Naive thymus-derived CD4-positive, alpha-beta T cell (primary cell): Measurements from ENCODE around the gene MEA1. TPM values are rescaled to one million over a fixed set of nuclear protein-coding genes. Genes with fewer than 3 reads are reported as not detected.
A peak's percentile ranks its signal among the peaks of the same experiment; 100 is the strongest.
"Not testable (repeated sequence)": the region's sequence is repeated elsewhere in the genome, so short reads cannot be mapped to it uniquely, and the experiment has no call there.

Experiments
- ATAC-seq: fragments of 150-1000 bp; cut with Tn5 transposase; 2 replicates; pipeline ENCODE4 v1.10.0; 2021; ENCODE audit warnings: mild to moderate bottlenecking, moderate library complexity
- CTCF ChIA-PET: fragments of 350-600 bp; sonication (Branson Sonifier 250); formaldehyde crosslinking; loops from one replicate; lab custom pipeline; 2021; ENCODE audit warnings: antibody characterized with exemption; lab: Charles Lee
- POLR2A ChIA-PET: fragments of 350-600 bp; sonication (Branson Sonifier 250); formaldehyde crosslinking; loops from one replicate; lab custom pipeline; 2021; ENCODE audit warnings: antibody characterized with exemption, inconsistent platforms; lab: Charles Lee
- DNase-seq, 9 donors: peaks; one replicate each; pipeline versions ENCODE4 v3.0.0 to v3.0.0-alpha.2; 2020 to 2022; ENCODE audit warnings: mixed read lengths in 1 of 9
- H3K27ac ChIP-seq: one replicate; pipeline ENCODE4 v1.7.0; 2013; ENCODE audit warnings: mild to moderate bottlenecking, low read depth, low read length, moderate library complexity
- H3K27me3 ChIP-seq, 2 donors: one replicate each; pipeline ENCODE4 v1.7.0; 2013; ENCODE audit warnings: low read length in 2 of 2, mild to moderate bottlenecking in 2 of 2, moderate library complexity in 2 of 2; ENCODE audit not compliant: control insufficient read depth in 2 of 2, insufficient read depth in 2 of 2
- H3K36me3 ChIP-seq, 3 experiments: 1 replicate in 2 of 3; 2 replicates in 1 of 3; pipeline ENCODE4 v1.7.0; 2013; ENCODE audit warnings: low read length in 3 of 3, mild to moderate bottlenecking in 3 of 3, moderate library complexity in 1 of 3; ENCODE audit not compliant: insufficient read depth in 3 of 3, control insufficient read depth in 2 of 3
- H3K4me1 ChIP-seq, 2 donors: one replicate each; pipeline ENCODE4 v1.7.0; 2013; ENCODE audit warnings: low read length in 2 of 2, mild to moderate bottlenecking in 2 of 2, moderate library complexity in 1 of 2; ENCODE audit not compliant: control insufficient read depth in 2 of 2, insufficient read depth in 2 of 2
- H3K4me3 ChIP-seq: 2 replicates; pipeline ENCODE4 v1.7.0; 2013; ENCODE audit warnings: mild to moderate bottlenecking, low read length
- H3K9me3 ChIP-seq, 3 experiments: 1 replicate in 2 of 3; 2 replicates in 1 of 3; pipeline ENCODE4 v1.7.0; 2013; ENCODE audit warnings: low read length in 3 of 3; ENCODE audit not compliant: control insufficient read depth in 2 of 3
- H3K27ac Mint-ChIP-seq, 9 donors: one replicate each; pipeline ENCODE4 v1.8.0; 2020 to 2022; ENCODE audit warnings: mixed read lengths in 9 of 9, mild to moderate bottlenecking in 8 of 9, moderate library complexity in 5 of 9, inconsistent platforms in 2 of 9
- H3K27me3 Mint-ChIP-seq, 5 donors: one replicate each; pipeline ENCODE4 v1.8.0; 2021 to 2022; ENCODE audit warnings: mixed read lengths in 5 of 5, mild to moderate bottlenecking in 1 of 5
- H3K36me3 Mint-ChIP-seq, 5 donors: one replicate each; pipeline ENCODE4 v1.8.0; 2020 to 2022; ENCODE audit warnings: mixed read lengths in 5 of 5, mild to moderate bottlenecking in 3 of 5, inconsistent platforms in 1 of 5
- H3K4me1 Mint-ChIP-seq, 7 donors: one replicate each; pipeline ENCODE4 v1.8.0; 2020 to 2022; ENCODE audit warnings: mixed read lengths in 7 of 7, mild to moderate bottlenecking in 3 of 7, inconsistent platforms in 1 of 7
- H3K4me3 Mint-ChIP-seq, 10 donors: one replicate each; pipeline ENCODE4 v1.8.0; 2020 to 2022; ENCODE audit warnings: mild to moderate bottlenecking in 10 of 10, mixed read lengths in 10 of 10, moderate library complexity in 6 of 10, inconsistent platforms in 2 of 10
- H3K9me3 Mint-ChIP-seq, 11 donors: one replicate each; pipeline ENCODE4 v1.8.0; 2020 to 2022; ENCODE audit warnings: mixed read lengths in 11 of 11, mild to moderate bottlenecking in 4 of 11, inconsistent platforms in 1 of 11, moderate library complexity in 1 of 11
- intact Hi-C, 2 donors: fragments of 100-400 bp; cut with micrococcal nuclease; formaldehyde crosslinking; loops; one replicate each; pipeline ENCODE4 v1.15.1; 2023
- polyA plus RNA-seq, 2 donors: library from polyadenylated mRNA; unstranded; fragments of 300-500 nt; fragmentation: Illumina TruSeq; gene quantifications; one replicate each; pipeline ENCODE4 v1.2.3, GENCODE V29; 2021
- total RNA-seq, 6 experiments: library from RNA in 5 of 6; stranded (reverse) in 5 of 6; gene quantifications; 1 replicate in 5 of 6; 2 replicates in 1 of 6; pipeline ENCODE4 v1.2.3 and lab custom pipeline; 2021 to 2026

MEA1 gene
- total and polyA plus RNA-seq, 7 experiments from 2014 or later, result 20.3 to 72.3 (median 35.0) TPM

- no peak overlapping the region for H3K4me3 Mint-ChIP-seq
- H3K27ac Mint-ChIP-seq, result no peak overlapping the region
- CTCF ChIA-PET, result no interaction called here
- no peak for ATAC-seq
- intact Hi-C loops, result no loop called here
- H3K27me3 Mint-ChIP-seq, result no peaks in the 10 kb centered on the region
- no peak for DNase-seq
- H3K9me3 Mint-ChIP-seq, result no peaks in the 10 kb centered on the region
- Histone ChIP-seq H3K4me1 (no peaks in the 10 kb centered on the region), H3K36me3 (peaks cover 0 to 72% (median 0%) of the 10 kb centered on the region in 3 experiments), H3K9me3 (no peaks in the 10 kb centered on the region), H3K4me3 (no peak overlapping the region), H3K27ac (no peak overlapping the region), H3K27me3 (no peaks in the 10 kb centered on the region)
- POLR2A ChIA-PET, result interaction anchor here (0.6 kb wide), 2 partner anchors 22 to 497 kb away, joined by 3 read pairs; partner anchors contain the start of gene RRP36
- H3K36me3 Mint-ChIP-seq, result peaks cover 0 to 34% (median 4%) of the 10 kb centered on the region in 5 donors
- no peaks in the 10 kb centered on the region for H3K4me1 Mint-ChIP-seq
Measured at GRCh38 chr6:43043310-43043709, 29.6 kb upstream of the MEA1 start.

GRCh38 chr6:43041475-43041874 lies 27.7 kb upstream of the MEA1 start:
- intact Hi-C loops, H3K27me3 Mint-ChIP-seq, H3K4me1 ChIP-seq, DNase-seq, H3K4me1 Mint-ChIP-seq, H3K4me3 Mint-ChIP-seq, H3K9me3 Mint-ChIP-seq, H3K4me3 ChIP-seq, ATAC-seq, H3K9me3 ChIP-seq, H3K27ac ChIP-seq, H3K27me3 ChIP-seq: not testable (repeated sequence)
- CTCF ChIA-PET, result interaction anchor here (0.7 kb wide), 1 partner anchor 339 kb away, joined by 3 read pairs; no protein-coding TSS in a partner anchor
- peak overlapping the region in 2 of 9 donors; percentile 25 to 40 for H3K27ac Mint-ChIP-seq
- peaks cover 0 to 40% (median 4%) of the 10 kb centered on the region in 5 donors for H3K36me3 Mint-ChIP-seq
- peaks cover 0 to 77% (median 0%) of the 10 kb centered on the region in 3 experiments for H3K36me3 ChIP-seq
- POLR2A ChIA-PET, result interaction anchor here (0.8 kb wide), 1 partner anchor 12 kb away, joined by 3 read pairs; no protein-coding TSS in a partner anchor

GRCh38 chr6:43040542-43041257 lies 27.0 kb upstream of the MEA1 start:
- Mint-ChIP-seq H3K4me1 (no peaks in the 10 kb centered on the region), H3K9me3 (no peaks in the 10 kb centered on the region), H3K27me3 (no peaks in the 10 kb centered on the region), H3K27ac (no peak overlapping the region), H3K4me3 (no peak overlapping the region), H3K36me3 (peaks cover 0 to 33% (median 4%) of the 10 kb centered on the region in 5 donors)
- Histone ChIP-seq H3K4me3 (no peak overlapping the region), H3K36me3 (peaks cover 0 to 74% (median 0%) of the 10 kb centered on the region in 3 experiments), H3K4me1 (no peaks in the 10 kb centered on the region), H3K9me3 (no peaks in the 10 kb centered on the region), H3K27me3 (no peaks in the 10 kb centered on the region), H3K27ac (no peak overlapping the region)
- ChIA-PET POLR2A (no interaction called here), CTCF (no interaction called here)
- intact Hi-C loops, result no loop called here
- ATAC-seq (no peak), DNase-seq (no peak)

- POLR2A ChIA-PET, result interaction anchor here (0.7 kb wide), 2 partner anchors 18 to 21 kb away, joined by 3 read pairs; partner anchors contain the start of genes KLC4, MRPL2 and RRP36
- Mint-ChIP-seq H3K4me1 (no peaks in the 10 kb centered on the region), H3K27ac (peak overlapping the region in 4 of 9 donors; percentile 21 to 80 (median 42)), H3K27me3 (no peaks in the 10 kb centered on the region), H3K36me3 (peaks cover 0 to 32% (median 4%) of the 10 kb centered on the region in 5 donors), H3K4me3 (no peak overlapping the region), H3K9me3 (no peaks in the 10 kb centered on the region)
- ATAC-seq (no peak), DNase-seq (no peak)
- Histone ChIP-seq H3K4me1 (no peaks in the 10 kb centered on the region), H3K27me3 (no peaks in the 10 kb centered on the region), H3K4me3 (no peak overlapping the region), H3K36me3 (peaks cover 0 to 74% (median 0%) of the 10 kb centered on the region in 3 experiments), H3K27ac (no peak overlapping the region), H3K9me3 (no peaks in the 10 kb centered on the region)
- intact Hi-C loops, result no loop called here
- CTCF ChIA-PET, result no interaction called here
Measured at GRCh38 chr6:43038727-43039126, 25.0 kb upstream of the MEA1 start.

GRCh38 chr6:43037706-43038105 lies 24.0 kb upstream of the MEA1 start:
- POLR2A ChIA-PET, result interaction anchor here (1.1 kb wide), 1 partner anchor 15 kb away, joined by 3 read pairs; no protein-coding TSS in a partner anchor
- ATAC-seq (no peak), DNase-seq (no peak)
- Histone ChIP-seq H3K36me3 (peaks cover 0 to 68% (median 6%) of the 10 kb centered on the region in 3 experiments), H3K27me3 (no peaks in the 10 kb centered on the region), H3K4me1 (no peaks in the 10 kb centered on the region), H3K4me3 (no peak overlapping the region), H3K9me3 (no peaks in the 10 kb centered on the region), H3K27ac (no peak overlapping the region)
- CTCF ChIA-PET, result no interaction called here
- Mint-ChIP-seq H3K27ac (peak overlapping the region in 1 of 9 donors; percentile 62), H3K4me3 (no peak overlapping the region), H3K36me3 (peaks cover 0 to 28% (median 4%) of the 10 kb centered on the region in 5 donors), H3K27me3 (no peaks in the 10 kb centered on the region), H3K9me3 (no peaks in the 10 kb centered on the region), H3K4me1 (peaks cover 0 to 4% (median 0%) of the 10 kb centered on the region in 7 donors)
- intact Hi-C loops, result no loop called here

GRCh38 chr6:43037197-43037596 lies 23.5 kb upstream of the MEA1 start:
- Mint-ChIP-seq H3K4me1 (peaks cover 0 to 4% (median 0%) of the 10 kb centered on the region in 7 donors), H3K4me3 (no peak overlapping the region), H3K9me3 (no peaks in the 10 kb centered on the region), H3K27ac (no peak overlapping the region), H3K27me3 (no peaks in the 10 kb centered on the region), H3K36me3 (peaks cover 0 to 23% (median 4%) of the 10 kb centered on the region in 5 donors)
- H3K27me3 ChIP-seq, result no peaks in the 10 kb centered on the region
- H3K4me3 ChIP-seq, result no peak overlapping the region
- CTCF ChIA-PET, result no interaction called here
- H3K4me1 ChIP-seq, result no peaks in the 10 kb centered on the region
- intact Hi-C loops, result no loop called here
- no peak overlapping the region for H3K27ac ChIP-seq
- DNase-seq (no peak), ATAC-seq (no peak)
- H3K36me3 ChIP-seq, result peaks cover 0 to 70% (median 6%) of the 10 kb centered on the region in 3 experiments
- no peaks in the 10 kb centered on the region for H3K9me3 ChIP-seq
- POLR2A ChIA-PET, result interaction anchor here (1.1 kb wide), 1 partner anchor 15 kb away, joined by 3 read pairs; no protein-coding TSS in a partner anchor
